ENCODE measurements around the gene ATP5PO. TPM values are rescaled to one million over a fixed set of nuclear protein-coding genes. Genes with fewer than 3 reads are reported as not detected.

Gene ATP5PO
- total RNA-seq, 1 experiment from 2014 or later = 310 TPM

GRCh38 chr21:33951276-33952178 is 35.9 kb upstream of the ATP5PO start:
- H3K9me2 ChIP-seq (replicated peaks; ENCODE audit: insufficient read depth, low read length) = no peaks in the 10 kb centered on the region
- no peak overlapping the region for H3K4me3 ChIP-seq (ENCODE audit: low read length)
- no peak overlapping the region for H2AFZ ChIP-seq (ENCODE audit: low read length)
- DNase-seq = peak; percentile 46
- no peaks in the 10 kb centered on the region for H3K36me3 ChIP-seq (ENCODE audit: insufficient read depth, low read length)
- no peak overlapping the region for H3K9ac ChIP-seq (ENCODE audit: low read length)
- H3K27ac ChIP-seq (ENCODE audit: low read length) = no peak overlapping the region
- no peaks in the 10 kb centered on the region for H3K79me2 ChIP-seq (ENCODE audit: low read length)
- H4K20me1 ChIP-seq (ENCODE audit: insufficient read depth, low read depth, low read length) = no peaks in the 10 kb centered on the region
- H3K27me3 ChIP-seq (ENCODE audit: low read length) = no peaks in the 10 kb centered on the region
- no peaks in the 10 kb centered on the region for H3K9me3 ChIP-seq (ENCODE audit: low read length)
- no peak overlapping the region for H3K4me2 ChIP-seq (ENCODE audit: low read depth, low read length, poor library complexity, severe bottlenecking)
- H3K4me1 ChIP-seq (ENCODE audit: low read length) = peaks cover 26% of the 10 kb centered on the region

- H3K4me3 ChIP-seq (ENCODE audit: low read length) = no peak overlapping the region
- H2AFZ ChIP-seq (ENCODE audit: low read length) = no peak overlapping the region
- no peaks in the 10 kb centered on the region for H3K79me2 ChIP-seq (ENCODE audit: low read length)
- no peak overlapping the region for H3K9ac ChIP-seq (ENCODE audit: low read length)
- no peaks in the 10 kb centered on the region for H4K20me1 ChIP-seq (ENCODE audit: insufficient read depth, low read depth, low read length)
- H3K4me2 ChIP-seq (ENCODE audit: low read depth, low read length, poor library complexity, severe bottlenecking) = no peak overlapping the region
- H3K27ac ChIP-seq (ENCODE audit: low read length) = no peak overlapping the region
- H3K9me2 ChIP-seq (replicated peaks; ENCODE audit: insufficient read depth, low read length) = no peaks in the 10 kb centered on the region
- no peaks in the 10 kb centered on the region for H3K36me3 ChIP-seq (ENCODE audit: insufficient read depth, low read length)
- H3K4me1 ChIP-seq (ENCODE audit: low read length) = peaks cover 30% of the 10 kb centered on the region
- DNase-seq = no peak
- no peaks in the 10 kb centered on the region for H3K27me3 ChIP-seq (ENCODE audit: low read length)
- no peaks in the 10 kb centered on the region for H3K9me3 ChIP-seq (ENCODE audit: low read length)
These were observed 35.0 kb upstream of the ATP5PO start for GRCh38 chr21:33950431-33951079.

GRCh38 chr21:33949516-33950430 is 34.2 kb upstream of the ATP5PO start:
- Histone ChIP-seq H3K9ac (ENCODE audit: low read length) (no peak overlapping the region), H3K27me3 (ENCODE audit: low read length) (no peaks in the 10 kb centered on the region), H3K4me1 (ENCODE audit: low read length) (peaks cover 30% of the 10 kb centered on the region), H3K79me2 (ENCODE audit: low read length) (no peaks in the 10 kb centered on the region), H3K9me2 (replicated peaks; ENCODE audit: insufficient read depth, low read length) (no peaks in the 10 kb centered on the region), H3K4me3 (ENCODE audit: low read length) (no peak overlapping the region), H3K36me3 (ENCODE audit: insufficient read depth, low read length) (no peaks in the 10 kb centered on the region), H3K27ac (ENCODE audit: low read length) (no peak overlapping the region), H3K4me2 (ENCODE audit: low read depth, low read length, poor library complexity, severe bottlenecking) (no peak overlapping the region), H3K9me3 (ENCODE audit: low read length) (no peaks in the 10 kb centered on the region), H4K20me1 (ENCODE audit: insufficient read depth, low read depth, low read length) (no peaks in the 10 kb centered on the region), H2AFZ (ENCODE audit: low read length) (peak overlapping the region; percentile 97; the same call in 1 of the 2 replicates)
- DNase-seq = no peak

- H3K27me3 ChIP-seq (ENCODE audit: low read length) = no peaks in the 10 kb centered on the region
- H4K20me1 ChIP-seq (ENCODE audit: insufficient read depth, low read depth, low read length) = no peaks in the 10 kb centered on the region
- no peak overlapping the region for H3K9ac ChIP-seq (ENCODE audit: low read length)
- peaks cover 30% of the 10 kb centered on the region for H3K4me1 ChIP-seq (ENCODE audit: low read length)
- peak overlapping the region; percentile 12 for H3K4me2 ChIP-seq (ENCODE audit: low read depth, low read length, poor library complexity, severe bottlenecking)
- H3K9me2 ChIP-seq (replicated peaks; ENCODE audit: insufficient read depth, low read length) = no peaks in the 10 kb centered on the region
- H2AFZ ChIP-seq (ENCODE audit: low read length) = peak overlapping the region; percentile 97
- no peak overlapping the region for H3K4me3 ChIP-seq (ENCODE audit: low read length)
- no peaks in the 10 kb centered on the region for H3K36me3 ChIP-seq (ENCODE audit: insufficient read depth, low read length)
- DNase-seq = no peak
- no peaks in the 10 kb centered on the region for H3K79me2 ChIP-seq (ENCODE audit: low read length)
- H3K9me3 ChIP-seq (ENCODE audit: low read length) = no peaks in the 10 kb centered on the region
- H3K27ac ChIP-seq (ENCODE audit: low read length) = no peak overlapping the region
These were observed 33.4 kb upstream of the ATP5PO start for GRCh38 chr21:33948951-33949444.

GRCh38 chr21:33948096-33948950 is 32.7 kb upstream of the ATP5PO start:
- DNase-seq = peak; percentile 66
- peak overlapping the region; percentile 97 for H2AFZ ChIP-seq (ENCODE audit: low read length)
- H3K27ac ChIP-seq (ENCODE audit: low read length) = no peak overlapping the region
- H3K4me3 ChIP-seq (ENCODE audit: low read length) = no peak overlapping the region
- H3K79me2 ChIP-seq (ENCODE audit: low read length) = no peaks in the 10 kb centered on the region
- peak overlapping the region; percentile 12 for H3K4me2 ChIP-seq (ENCODE audit: low read depth, low read length, poor library complexity, severe bottlenecking)
- no peaks in the 10 kb centered on the region for H3K9me3 ChIP-seq (ENCODE audit: low read length)
- no peaks in the 10 kb centered on the region for H3K27me3 ChIP-seq (ENCODE audit: low read length)
- H4K20me1 ChIP-seq (ENCODE audit: insufficient read depth, low read depth, low read length) = no peaks in the 10 kb centered on the region
- H3K9me2 ChIP-seq (replicated peaks; ENCODE audit: insufficient read depth, low read length) = no peaks in the 10 kb centered on the region
- H3K4me1 ChIP-seq (ENCODE audit: low read length) = peaks cover 30% of the 10 kb centered on the region
- no peaks in the 10 kb centered on the region for H3K36me3 ChIP-seq (ENCODE audit: insufficient read depth, low read length)
- H3K9ac ChIP-seq (ENCODE audit: low read length) = peak overlapping the region; percentile 14; the same call in 1 of the 2 replicates

GRCh38 chr21:33947451-33948095 is 32.0 kb upstream of the ATP5PO start:
- Histone ChIP-seq H3K9me2 (replicated peaks; ENCODE audit: insufficient read depth, low read length) (no peaks in the 10 kb centered on the region), H2AFZ (ENCODE audit: low read length) (no peak overlapping the region), H3K36me3 (ENCODE audit: insufficient read depth, low read length) (no peaks in the 10 kb centered on the region), H3K27me3 (ENCODE audit: low read length) (no peaks in the 10 kb centered on the region), H3K79me2 (ENCODE audit: low read length) (no peaks in the 10 kb centered on the region), H3K9me3 (ENCODE audit: low read length) (no peaks in the 10 kb centered on the region), H3K9ac (ENCODE audit: low read length) (no peak overlapping the region), H3K4me2 (ENCODE audit: low read depth, low read length, poor library complexity, severe bottlenecking) (no peak overlapping the region), H4K20me1 (ENCODE audit: insufficient read depth, low read depth, low read length) (no peaks in the 10 kb centered on the region), H3K27ac (ENCODE audit: low read length) (no peak overlapping the region), H3K4me1 (ENCODE audit: low read length) (peaks cover 30% of the 10 kb centered on the region), H3K4me3 (ENCODE audit: low read length) (no peak overlapping the region)
- peak; percentile 40 for DNase-seq

- H3K9me2 ChIP-seq (replicated peaks; ENCODE audit: insufficient read depth, low read length) = no peaks in the 10 kb centered on the region
- no peak for DNase-seq
- no peaks in the 10 kb centered on the region for H3K36me3 ChIP-seq (ENCODE audit: insufficient read depth, low read length)
These were observed 30.2 kb upstream of the ATP5PO start for GRCh38 chr21:33945652-33946270.

More at GRCh38 chr21:33945652-33946270, 30.2 kb upstream of the ATP5PO start:
- Histone ChIP-seq H3K9ac (ENCODE audit: low read length) (no peak overlapping the region), H3K4me1 (ENCODE audit: low read length) (peaks cover 21% of the 10 kb centered on the region), H2AFZ (ENCODE audit: low read length) (no peak overlapping the region), H3K4me2 (ENCODE audit: low read depth, low read length, poor library complexity, severe bottlenecking) (no peak overlapping the region), H4K20me1 (ENCODE audit: insufficient read depth, low read depth, low read length) (no peaks in the 10 kb centered on the region), H3K79me2 (ENCODE audit: low read length) (no peaks in the 10 kb centered on the region), H3K4me3 (ENCODE audit: low read length) (no peak overlapping the region), H3K9me3 (ENCODE audit: low read length) (no peaks in the 10 kb centered on the region), H3K27ac (ENCODE audit: low read length) (no peak overlapping the region), H3K27me3 (ENCODE audit: low read length) (no peaks in the 10 kb centered on the region)

Measured in Karpas-422 (cell line).